ENCODE data around the gene DNAJC4. TPM values are rescaled to one million over a fixed set of nuclear protein-coding genes. Genes with fewer than 3 reads are reported as not detected.

The DNAJC4 gene
- polyA plus RNA-seq, 3 donors: 25.5 to 78.9 (median 32.5) TPM

GRCh38 chr11:64259533-64260067 is 29.3 kb downstream of the DNAJC4 start:
- H3K27me3 ChIP-seq (ENCODE audit: control insufficient read depth in 2 of 2, insufficient read depth in 2 of 2, low read length in 2 of 2): no peaks in the 10 kb centered on the region
- intact Hi-C loops (cut with micrococcal nuclease): no loop called here
- Mint-ChIP-seq H3K27me3 (ENCODE audit: low read depth in 3 of 3) (peaks cover 0 to 1% (median 0%) of the 10 kb centered on the region in 3 donors), H3K9me3 (peaks cover 0 to 4% (median 0%) of the 10 kb centered on the region in 7 donors), H3K27ac (peak overlapping the region in 4 of 7 donors; percentile 10 to 59 (median 17)), H3K36me3 (peaks cover 68 to 93% of the 10 kb centered on the region in 2 donors), H3K4me3 (peak overlapping the region in 1 of 2 donors; percentile 54), H3K4me1 (no peaks in the 10 kb centered on the region)
- H3K4me1 ChIP-seq (ENCODE audit: control insufficient read depth in 1 of 2, insufficient read depth in 2 of 2, low read length in 2 of 2): no peaks in the 10 kb centered on the region
- H3K9me3 ChIP-seq (replicated peaks in 1 of 2; ENCODE audit: control insufficient read depth in 1 of 2, insufficient read depth in 1 of 2, low read length in 2 of 2): no peaks in the 10 kb centered on the region
- H3K36me3 ChIP-seq (replicated peaks in 1 of 2; ENCODE audit: control insufficient read depth in 1 of 2, insufficient read depth in 2 of 2, low read length in 2 of 2): peaks cover 92 to 96% of the 10 kb centered on the region in 2 donors
- no peak overlapping the region for H2AFZ ChIP-seq (ENCODE audit: insufficient read depth, low read depth, low read length, poor library complexity, severe bottlenecking)
- peak in 1 of 3 donors; percentile 66 for DNase-seq
- H4K20me1 ChIP-seq (ENCODE audit: insufficient read depth, low read length): peaks cover 8% of the 10 kb centered on the region
- no peak overlapping the region for H3K4me2 ChIP-seq (replicated peaks; ENCODE audit: extremely low read depth, low read length, poor library complexity, severe bottlenecking)
- H3K4me3 ChIP-seq (replicated peaks in 1 of 3; ENCODE audit: low read depth in 2 of 3, low read length in 3 of 3): no peak overlapping the region
- no peaks in the 10 kb centered on the region for H3K79me2 ChIP-seq (ENCODE audit: insufficient read depth, low read length)
- TF ChIP-seq CTCF (IDR thresholded peaks at IDR 0.05): no peak
- 95% methylated on average over 2 of the region's 4 CpGs for WGBS (ENCODE audit: insufficient coverage)
- H3K27ac ChIP-seq (ENCODE audit: low read depth in 1 of 2, low read length in 2 of 2): no peak overlapping the region
- H3K9ac ChIP-seq (ENCODE audit: insufficient read depth, low read length, poor library complexity, severe bottlenecking): no peak overlapping the region

GRCh38 chr11:64260147-64260708 is 29.9 kb downstream of the DNAJC4 start:
- DNase-seq: no peak
- no peak overlapping the region for H3K9ac ChIP-seq (ENCODE audit: insufficient read depth, low read length, poor library complexity, severe bottlenecking)
- H3K27ac ChIP-seq (ENCODE audit: low read depth in 1 of 2, low read length in 2 of 2): no peak overlapping the region
- H3K4me1 ChIP-seq (ENCODE audit: control insufficient read depth in 1 of 2, insufficient read depth in 2 of 2, low read length in 2 of 2): no peaks in the 10 kb centered on the region
- H3K9me3 ChIP-seq (replicated peaks in 1 of 2; ENCODE audit: control insufficient read depth in 1 of 2, insufficient read depth in 1 of 2, low read length in 2 of 2): no peaks in the 10 kb centered on the region
- intact Hi-C loops (cut with micrococcal nuclease): no loop called here
- Mint-ChIP-seq H3K9me3 (peaks cover 0 to 4% (median 0%) of the 10 kb centered on the region in 7 donors), H3K27me3 (ENCODE audit: low read depth in 3 of 3) (peaks cover 0 to 1% (median 0%) of the 10 kb centered on the region in 3 donors), H3K4me3 (peak overlapping the region in 1 of 2 donors; percentile 54), H3K36me3 (peaks cover 63 to 89% of the 10 kb centered on the region in 2 donors), H3K4me1 (no peaks in the 10 kb centered on the region), H3K27ac (peak overlapping the region in 4 of 7 donors; percentile 10 to 66 (median 59))
- H3K79me2 ChIP-seq (ENCODE audit: insufficient read depth, low read length): no peaks in the 10 kb centered on the region
- TF ChIP-seq CTCF (IDR thresholded peaks at IDR 0.05): no peak
- H3K4me3 ChIP-seq (replicated peaks in 1 of 3; ENCODE audit: low read depth in 2 of 3, low read length in 3 of 3): no peak overlapping the region
- H4K20me1 ChIP-seq (ENCODE audit: insufficient read depth, low read length): peaks cover 7% of the 10 kb centered on the region
- no peak overlapping the region for H3K4me2 ChIP-seq (replicated peaks; ENCODE audit: extremely low read depth, low read length, poor library complexity, severe bottlenecking)
- H3K27me3 ChIP-seq (ENCODE audit: control insufficient read depth in 2 of 2, insufficient read depth in 2 of 2, low read length in 2 of 2): no peaks in the 10 kb centered on the region
- no peak overlapping the region for H2AFZ ChIP-seq (ENCODE audit: insufficient read depth, low read depth, low read length, poor library complexity, severe bottlenecking)
- H3K36me3 ChIP-seq (replicated peaks in 1 of 2; ENCODE audit: control insufficient read depth in 1 of 2, insufficient read depth in 2 of 2, low read length in 2 of 2): peaks cover 91 to 95% of the 10 kb centered on the region in 2 donors
- WGBS (ENCODE audit: insufficient coverage): 100% methylated on average over 3 of the region's 6 CpGs
